ENCODE data around the gene CORO1C. TPM values are rescaled to one million over a fixed set of nuclear protein-coding genes. Genes with fewer than 3 reads are reported as not detected.

The CORO1C gene
- total RNA-seq, 1 experiment from 2014 or later: 138 TPM

GRCh38 chr12:108777156-108777555 lies 45.8 kb upstream of the CORO1C start:
- CTCF ChIA-PET: interaction anchor here (0.6 to 0.7 kb wide), 2 partner anchors 106 to 376 kb away, joined by 3 to 4 read pairs; no protein-coding TSS in a partner anchor
- H3K4me2 ChIP-seq (ENCODE audit: low read length): no peak overlapping the region
- no peaks in the 10 kb centered on the region for H3K9me3 ChIP-seq (ENCODE audit: control insufficient read depth in 1 of 2, insufficient read depth in 1 of 2, low read depth in 1 of 2, low read length in 2 of 2)
- peaks cover 0 to 2% of the 10 kb centered on the region in 2 experiments; a peak in 1 of 4 replicates for H3K4me1 ChIP-seq (ENCODE audit: control insufficient read depth in 1 of 2, insufficient read depth in 2 of 2, low read length in 2 of 2)
- BruUV-seq (replicated peaks): no TSS peak
- no peak for DNase-seq (ENCODE audit: low read depth, low spot score)
- H3K9me2 ChIP-seq (ENCODE audit: insufficient read depth): no peaks in the 10 kb centered on the region
- no peak overlapping the region for H3K9ac ChIP-seq (ENCODE audit: low read length)
- no peaks in the 10 kb centered on the region for H3K27me3 ChIP-seq (ENCODE audit: insufficient read depth, low read length)
- H3K79me2 ChIP-seq (ENCODE audit: insufficient read depth, low read length): no peaks in the 10 kb centered on the region
- intact Hi-C loops (cut with micrococcal nuclease): no loop called here
- no peak for TF ChIP-seq CEBPB (IDR thresholded peaks at IDR 0.05; ENCODE audit: low read depth)
- TF ChIP-seq ZNF274 (IDR thresholded peaks at IDR 0.05; ENCODE audit: low read depth, low read length): no peak
- TF ChIP-seq, protein P1, sequence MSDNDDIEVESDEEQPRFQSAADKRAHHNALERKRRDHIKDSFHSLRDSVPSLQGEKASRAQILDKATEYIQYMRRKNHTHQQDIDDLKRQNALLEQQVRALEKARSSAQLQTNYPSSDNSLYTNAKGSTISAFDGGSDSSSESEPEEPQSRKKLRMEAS (IDR thresholded peaks at IDR 0.05): no peak
- TF ChIP-seq POLR2A (IDR thresholded peaks at IDR 0.05; ENCODE audit: borderline replicate concordance, extremely low read depth, insufficient read depth, insufficient read length): no peak
- no peak for TF ChIP-seq YY1 (IDR thresholded peaks at IDR 0.05; ENCODE audit: extremely low read depth, insufficient replicate concordance, low read depth, low read length)
- no peak for TF ChIP-seq EGR1 (IDR thresholded peaks at IDR 0.05; ENCODE audit: low read depth)
- no peak for TF ChIP-seq EZH2 (IDR thresholded peaks at IDR 0.05)
- TF ChIP-seq ELF1 (IDR thresholded peaks at IDR 0.05; ENCODE audit: borderline replicate concordance, low read depth): no peak
- no peak for TF ChIP-seq CBX3 (IDR thresholded peaks at IDR 0.05; ENCODE audit: low read depth)
- TF ChIP-seq, protein P2, sequence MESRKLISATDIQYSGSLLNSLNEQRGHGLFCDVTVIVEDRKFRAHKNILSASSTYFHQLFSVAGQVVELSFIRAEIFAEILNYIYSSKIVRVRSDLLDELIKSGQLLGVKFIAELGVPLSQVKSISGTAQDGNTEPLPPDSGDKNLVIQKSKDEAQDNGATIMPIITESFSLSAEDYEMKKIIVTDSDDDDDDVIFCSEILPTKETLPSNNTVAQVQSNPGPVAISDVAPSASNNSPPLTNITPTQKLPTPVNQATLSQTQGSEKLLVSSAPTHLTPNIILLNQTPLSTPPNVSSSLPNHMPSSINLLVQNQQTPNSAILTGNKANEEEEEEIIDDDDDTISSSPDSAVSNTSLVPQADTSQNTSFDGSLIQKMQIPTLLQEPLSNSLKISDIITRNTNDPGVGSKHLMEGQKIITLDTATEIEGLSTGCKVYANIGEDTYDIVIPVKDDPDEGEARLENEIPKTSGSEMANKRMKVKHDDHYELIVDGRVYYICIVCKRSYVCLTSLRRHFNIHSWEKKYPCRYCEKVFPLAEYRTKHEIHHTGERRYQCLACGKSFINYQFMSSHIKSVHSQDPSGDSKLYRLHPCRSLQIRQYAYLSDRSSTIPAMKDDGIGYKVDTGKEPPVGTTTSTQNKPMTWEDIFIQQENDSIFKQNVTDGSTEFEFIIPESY (IDR thresholded peaks at IDR 0.05; ENCODE audit: extremely low read depth, insufficient replicate concordance, low read length): no peak
- TF ChIP-seq ATF3 (IDR thresholded peaks at IDR 0.05): no peak
- TF ChIP-seq FOSL1 (IDR thresholded peaks at IDR 0.05; ENCODE audit: low read depth): no peak
- TF ChIP-seq CTCF (IDR thresholded peaks at IDR 0.05 in 2 of 3, conservative IDR thresholded peaks at IDR 0.05 in 1 of 3; ENCODE audit: borderline replicate concordance in 1 of 3, insufficient read depth in 1 of 3, low read depth in 2 of 3, low read length in 2 of 3): no peak
- no peak for TF ChIP-seq ZFX (IDR thresholded peaks at IDR 0.05)
- TF ChIP-seq RAD21 (IDR thresholded peaks at IDR 0.05; ENCODE audit: low read depth): no peak
- no peak for TF ChIP-seq SP1 (IDR thresholded peaks at IDR 0.05; ENCODE audit: low read depth)
- no peak for TF ChIP-seq SIN3A (IDR thresholded peaks at IDR 0.05; ENCODE audit: low read depth)
- TF ChIP-seq JUND (IDR thresholded peaks at IDR 0.05): no peak
- TF ChIP-seq TCF7L2 (IDR thresholded peaks at IDR 0.05; ENCODE audit: borderline replicate concordance, extremely low read depth, insufficient read depth, insufficient read length): no peak
- no peaks in the 10 kb centered on the region for H3K36me3 ChIP-seq (ENCODE audit: control insufficient read depth in 1 of 2, insufficient read depth in 2 of 2, low read length in 2 of 2)
- H2AFZ ChIP-seq (ENCODE audit: low read depth, low read length, poor library complexity, severe bottlenecking): no peak overlapping the region
- H3K4me3 ChIP-seq (replicated peaks in 1 of 2; ENCODE audit: low read depth in 1 of 2, low read length in 2 of 2): no peak overlapping the region
- POLR2A ChIA-PET: interaction anchor here (0.7 kb wide), 1 partner anchor 38 kb away, joined by 6 read pairs; no protein-coding TSS in a partner anchor
- ATAC-seq: no peak
- RAD21 ChIA-PET (ENCODE audit: low non-redundant PET in 1 of 2, low total read pairs in 2 of 2, uncharacterized antibody in 2 of 2, unreplicated experiment in 2 of 2): no interaction called here
- no peaks in the 10 kb centered on the region for H4K20me1 ChIP-seq (ENCODE audit: insufficient read depth)
- H3K27ac ChIP-seq (ENCODE audit: low read depth, low read length): no peak overlapping the region

Data from HCT116 (cell line).